ENCODE measurements around the gene CHST11. TPM values are rescaled to one million over a fixed set of nuclear protein-coding genes. Genes with fewer than 3 reads are reported as not detected.

CHST11 gene
- total and polyA plus RNA-seq, 9 of the 15 experiments (the other 6 are each of a cell fraction or from before 2014, with no cell fraction given) = 2.3 to 38.7 (median 15.0) TPM

DNA sequence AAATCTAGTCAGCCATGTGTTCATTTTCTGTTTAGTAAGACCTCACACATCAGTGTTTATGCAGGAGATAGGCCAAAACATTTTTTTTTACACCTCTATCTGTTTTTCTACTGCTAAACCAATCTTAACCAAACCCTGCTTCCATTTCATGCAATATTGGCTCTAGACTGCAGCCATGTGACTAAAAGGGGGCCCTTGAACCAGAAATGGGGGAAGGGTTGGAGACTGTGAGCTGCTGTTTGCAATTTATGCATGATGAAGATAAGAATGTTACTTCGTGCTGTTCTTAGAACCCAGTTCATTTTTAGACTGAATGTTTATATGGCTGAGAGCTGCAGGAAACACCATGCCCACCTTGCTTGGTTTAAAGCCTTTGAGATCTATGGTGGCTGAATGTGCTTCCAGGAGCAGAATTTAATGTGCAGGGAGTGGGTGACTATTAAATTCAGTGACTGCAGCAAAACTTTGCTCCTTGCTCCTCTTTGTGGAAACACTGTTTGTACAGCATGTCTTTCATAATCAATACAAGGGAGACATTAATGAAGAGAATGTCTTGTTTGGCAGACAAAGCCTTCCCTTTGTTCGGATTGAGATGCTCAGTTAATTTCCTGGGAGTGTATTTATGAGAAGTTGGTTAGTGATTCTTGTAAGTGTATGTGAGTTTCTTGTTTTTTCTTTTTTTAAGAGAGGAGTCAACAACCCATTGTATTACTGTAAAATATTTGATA is 53.6 kb downstream of the CHST11 start (continued):
- TF ChIP-seq, protein P1, sequence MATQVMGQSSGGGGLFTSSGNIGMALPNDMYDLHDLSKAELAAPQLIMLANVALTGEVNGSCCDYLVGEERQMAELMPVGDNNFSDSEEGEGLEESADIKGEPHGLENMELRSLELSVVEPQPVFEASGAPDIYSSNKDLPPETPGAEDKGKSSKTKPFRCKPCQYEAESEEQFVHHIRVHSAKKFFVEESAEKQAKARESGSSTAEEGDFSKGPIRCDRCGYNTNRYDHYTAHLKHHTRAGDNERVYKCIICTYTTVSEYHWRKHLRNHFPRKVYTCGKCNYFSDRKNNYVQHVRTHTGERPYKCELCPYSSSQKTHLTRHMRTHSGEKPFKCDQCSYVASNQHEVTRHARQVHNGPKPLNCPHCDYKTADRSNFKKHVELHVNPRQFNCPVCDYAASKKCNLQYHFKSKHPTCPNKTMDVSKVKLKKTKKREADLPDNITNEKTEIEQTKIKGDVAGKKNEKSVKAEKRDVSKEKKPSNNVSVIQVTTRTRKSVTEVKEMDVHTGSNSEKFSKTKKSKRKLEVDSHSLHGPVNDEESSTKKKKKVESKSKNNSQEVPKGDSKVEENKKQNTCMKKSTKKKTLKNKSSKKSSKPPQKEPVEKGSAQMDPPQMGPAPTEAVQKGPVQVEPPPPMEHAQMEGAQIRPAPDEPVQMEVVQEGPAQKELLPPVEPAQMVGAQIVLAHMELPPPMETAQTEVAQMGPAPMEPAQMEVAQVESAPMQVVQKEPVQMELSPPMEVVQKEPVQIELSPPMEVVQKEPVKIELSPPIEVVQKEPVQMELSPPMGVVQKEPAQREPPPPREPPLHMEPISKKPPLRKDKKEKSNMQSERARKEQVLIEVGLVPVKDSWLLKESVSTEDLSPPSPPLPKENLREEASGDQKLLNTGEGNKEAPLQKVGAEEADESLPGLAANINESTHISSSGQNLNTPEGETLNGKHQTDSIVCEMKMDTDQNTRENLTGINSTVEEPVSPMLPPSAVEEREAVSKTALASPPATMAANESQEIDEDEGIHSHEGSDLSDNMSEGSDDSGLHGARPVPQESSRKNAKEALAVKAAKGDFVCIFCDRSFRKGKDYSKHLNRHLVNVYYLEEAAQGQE (IDR thresholded peaks at IDR 0.05; ENCODE audit: borderline replicate concordance) = no peak
- TF ChIP-seq, protein P1 (CRISPR knock-in tag; IDR thresholded peaks at IDR 0.05; ENCODE audit: low read depth) = no peak
- TF ChIP-seq KDM5B (IDR thresholded peaks at IDR 0.05; ENCODE audit: insufficient replicate concordance, low read depth, low read length) (no peak), OTX1 (CRISPR knock-in tag; IDR thresholded peaks at IDR 0.05) (no peak), ZNF785 (CRISPR knock-in tag; IDR thresholded peaks at IDR 0.05) (no peak), TCF7 (IDR thresholded peaks at IDR 0.05; ENCODE audit: borderline replicate concordance) (no peak), MAZ (CRISPR knock-in tag; conservative IDR thresholded peaks at IDR 0.05 in 1 of 2, IDR thresholded peaks at IDR 0.05 in 1 of 2) (0 out of 4 replicates have a peak, but pooled peaks have one; percentile 22 to 39), KLF16 (IDR thresholded peaks at IDR 0.05) (no peak), NFE2L1 (tag; IDR thresholded peaks at IDR 0.05; ENCODE audit: borderline replicate concordance, low read depth) (no peak), SMAD3 (CRISPR knock-in tag; conservative IDR thresholded peaks at IDR 0.05) (no peak), CBFA2T2 (conservative IDR thresholded peaks at IDR 0.05) (peak; percentile 52), CC2D1A (IDR thresholded peaks at IDR 0.05) (no peak), RBM25 (IDR thresholded peaks at IDR 0.05; ENCODE audit: low read depth, low read length, severe bottlenecking) (no peak)
- TF ChIP-seq, protein P2, sequence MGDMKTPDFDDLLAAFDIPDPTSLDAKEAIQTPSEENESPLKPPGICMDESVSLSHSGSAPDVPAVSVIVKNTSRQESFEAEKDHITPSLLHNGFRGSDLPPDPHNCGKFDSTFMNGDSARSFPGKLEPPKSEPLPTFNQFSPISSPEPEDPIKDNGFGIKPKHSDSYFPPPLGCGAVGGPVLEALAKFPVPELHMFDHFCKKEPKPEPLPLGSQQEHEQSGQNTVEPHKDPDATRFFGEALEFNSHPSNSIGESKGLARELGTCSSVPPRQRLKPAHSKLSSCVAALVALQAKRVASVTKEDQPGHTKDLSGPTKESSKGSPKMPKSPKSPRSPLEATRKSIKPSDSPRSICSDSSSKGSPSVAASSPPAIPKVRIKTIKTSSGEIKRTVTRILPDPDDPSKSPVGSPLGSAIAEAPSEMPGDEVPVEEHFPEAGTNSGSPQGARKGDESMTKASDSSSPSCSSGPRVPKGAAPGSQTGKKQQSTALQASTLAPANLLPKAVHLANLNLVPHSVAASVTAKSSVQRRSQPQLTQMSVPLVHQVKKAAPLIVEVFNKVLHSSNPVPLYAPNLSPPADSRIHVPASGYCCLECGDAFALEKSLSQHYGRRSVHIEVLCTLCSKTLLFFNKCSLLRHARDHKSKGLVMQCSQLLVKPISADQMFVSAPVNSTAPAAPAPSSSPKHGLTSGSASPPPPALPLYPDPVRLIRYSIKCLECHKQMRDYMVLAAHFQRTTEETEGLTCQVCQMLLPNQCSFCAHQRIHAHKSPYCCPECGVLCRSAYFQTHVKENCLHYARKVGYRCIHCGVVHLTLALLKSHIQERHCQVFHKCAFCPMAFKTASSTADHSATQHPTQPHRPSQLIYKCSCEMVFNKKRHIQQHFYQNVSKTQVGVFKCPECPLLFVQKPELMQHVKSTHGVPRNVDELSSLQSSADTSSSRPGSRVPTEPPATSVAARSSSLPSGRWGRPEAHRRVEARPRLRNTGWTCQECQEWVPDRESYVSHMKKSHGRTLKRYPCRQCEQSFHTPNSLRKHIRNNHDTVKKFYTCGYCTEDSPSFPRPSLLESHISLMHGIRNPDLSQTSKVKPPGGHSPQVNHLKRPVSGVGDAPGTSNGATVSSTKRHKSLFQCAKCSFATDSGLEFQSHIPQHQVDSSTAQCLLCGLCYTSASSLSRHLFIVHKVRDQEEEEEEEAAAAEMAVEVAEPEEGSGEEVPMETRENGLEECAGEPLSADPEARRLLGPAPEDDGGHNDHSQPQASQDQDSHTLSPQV (IDR thresholded peaks at IDR 0.05) = peak; percentile 89
- TF ChIP-seq, protein P3, sequence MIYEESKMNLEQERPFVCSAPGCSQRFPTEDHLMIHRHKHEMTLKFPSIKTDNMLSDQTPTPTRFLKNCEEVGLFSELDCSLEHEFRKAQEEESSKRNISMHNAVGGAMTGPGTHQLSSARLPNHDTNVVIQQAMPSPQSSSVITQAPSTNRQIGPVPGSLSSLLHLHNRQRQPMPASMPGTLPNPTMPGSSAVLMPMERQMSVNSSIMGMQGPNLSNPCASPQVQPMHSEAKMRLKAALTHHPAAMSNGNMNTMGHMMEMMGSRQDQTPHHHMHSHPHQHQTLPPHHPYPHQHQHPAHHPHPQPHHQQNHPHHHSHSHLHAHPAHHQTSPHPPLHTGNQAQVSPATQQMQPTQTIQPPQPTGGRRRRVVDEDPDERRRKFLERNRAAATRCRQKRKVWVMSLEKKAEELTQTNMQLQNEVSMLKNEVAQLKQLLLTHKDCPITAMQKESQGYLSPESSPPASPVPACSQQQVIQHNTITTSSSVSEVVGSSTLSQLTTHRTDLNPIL (CRISPR knock-in tag; IDR thresholded peaks at IDR 0.05) = no peak
